Activated CD4-positive, alpha-beta T cell treated with anti-CD3 and anti-CD28 coated beads, Interleukin-2, amount 50 U/mL, for 1 hour (primary cell): Measurements from ENCODE around the gene RHOT2.

Experiments used
- DNase-seq: peaks from one replicate; pipeline ENCODE4 v3.0.0-alpha.2; 2020

RHOT2 gene

DNA sequence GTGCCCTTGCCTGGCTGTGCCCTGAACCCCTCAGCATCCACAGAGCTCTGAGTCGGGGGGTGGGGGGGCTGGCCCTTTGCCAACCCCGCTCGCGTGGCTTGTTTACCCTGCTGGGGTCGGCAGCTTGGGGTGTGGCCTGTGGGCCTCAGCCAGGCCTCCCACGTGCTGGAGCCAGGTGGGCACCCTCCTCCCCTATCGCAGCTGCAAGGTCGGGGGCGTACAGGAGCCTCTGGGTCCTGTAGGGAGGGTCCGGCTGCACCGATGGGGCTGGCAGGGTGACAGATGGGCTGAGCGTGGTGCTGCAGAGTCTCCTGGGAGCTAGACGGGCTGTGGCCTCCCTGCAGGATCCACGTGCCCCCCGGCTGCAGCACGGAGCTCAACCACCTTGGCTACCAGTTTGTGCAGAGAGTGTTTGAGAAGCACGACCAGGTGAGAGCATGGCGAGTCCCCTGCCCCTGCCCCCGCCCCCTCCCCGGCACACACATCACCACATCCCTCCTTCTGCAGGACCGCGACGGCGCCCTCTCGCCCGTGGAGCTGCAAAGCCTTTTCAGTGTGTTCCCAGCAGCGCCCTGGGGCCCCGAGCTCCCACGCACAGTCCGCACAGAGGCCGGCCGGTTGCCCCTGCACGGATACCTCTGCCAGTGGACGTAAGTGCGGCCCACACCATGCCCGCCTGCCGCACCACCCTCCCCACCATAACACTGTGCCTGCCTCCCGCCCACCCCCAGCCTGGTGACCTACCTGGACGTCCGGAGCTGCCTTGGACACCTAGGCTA is 3.6 kb downstream of the RHOT2 start:
- DNase-seq, result no peak

DNA sequence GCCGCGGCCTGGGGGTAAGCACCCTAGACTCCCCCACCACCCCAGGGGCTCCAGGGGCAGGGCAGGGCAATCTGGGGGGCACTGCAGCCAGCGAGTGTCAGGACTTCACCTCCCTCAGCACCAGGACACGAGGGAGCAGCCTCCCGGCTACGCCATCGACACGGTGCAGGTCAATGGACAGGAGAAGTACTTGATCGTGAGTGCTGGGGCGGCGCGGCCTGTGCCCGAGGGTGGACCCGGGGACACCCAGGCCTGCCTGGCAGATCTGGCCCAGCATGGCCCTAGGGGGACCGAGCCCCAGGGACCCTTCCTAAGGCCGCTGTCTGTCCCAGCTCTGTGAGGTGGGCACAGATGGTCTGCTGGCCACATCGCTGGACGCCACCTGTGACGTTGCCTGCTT is 4.4 kb downstream of the RHOT2 start:
- DNase-seq, result no peak

GRCh38 chr16:672851-673250 is 4.9 kb downstream of the RHOT2 start:
- no peak for DNase-seq

GRCh38 chr16:673399-673991 is 5.6 kb downstream of the RHOT2 start:
- no peak for DNase-seq

DNA sequence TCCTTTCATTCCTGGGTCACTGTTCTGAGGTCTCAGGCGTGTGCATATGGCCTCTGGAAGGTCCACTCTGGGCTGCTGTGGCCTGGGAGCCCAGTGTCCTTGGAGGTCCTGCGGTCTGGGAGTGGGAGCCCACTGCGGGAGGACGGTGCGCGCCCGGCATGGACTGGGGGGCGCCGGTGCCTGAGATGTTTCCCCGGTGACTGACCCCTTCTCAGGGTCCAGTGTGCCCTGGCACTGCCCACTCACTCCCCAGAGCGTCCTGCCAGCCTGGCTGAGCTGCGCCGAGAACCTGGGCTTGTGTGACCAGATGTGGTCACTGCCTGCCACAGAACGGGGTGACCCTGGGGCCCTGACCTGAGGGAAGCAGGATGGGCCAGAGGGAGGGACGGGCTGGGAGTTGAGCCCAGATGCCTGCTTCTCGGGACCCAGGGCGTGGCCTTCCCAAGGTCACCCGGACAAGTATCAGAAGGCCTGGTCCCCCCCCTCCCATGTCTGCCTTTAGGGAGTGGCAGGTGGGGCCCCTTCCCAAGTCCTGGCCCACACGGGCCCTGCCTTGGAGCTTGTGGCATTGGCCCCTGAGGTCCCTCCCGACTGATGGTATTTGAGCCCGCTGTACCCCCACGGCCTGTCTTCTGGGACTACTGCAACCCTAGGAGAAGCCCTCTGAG is 6.4 kb downstream of the RHOT2 start:
- no peak for DNase-seq

GRCh38 chr16:674968-675883 is 7.3 kb downstream of the RHOT2 start, which contains the start of gene RHBDL1:
Gene RHBDL1 (plus strand): TSS chr16:675671. CDS start chr16:675791, 120 bp downstream.
- DNase-seq, result no peak

- DNase-seq, result no peak
These were observed 8.1 kb downstream of the RHOT2 start for GRCh38 chr16:675884-676564.

GRCh38 chr16:676565-676902 is 8.6 kb downstream of the RHOT2 start:
- no peak for DNase-seq

- DNase-seq, result peak; percentile 59
These were observed 9.0 kb downstream of the RHOT2 start for GRCh38 chr16:676913-677312.

- no peak for DNase-seq
These were observed 9.6 kb downstream of the RHOT2 start for GRCh38 chr16:677316-678190.

DNA sequence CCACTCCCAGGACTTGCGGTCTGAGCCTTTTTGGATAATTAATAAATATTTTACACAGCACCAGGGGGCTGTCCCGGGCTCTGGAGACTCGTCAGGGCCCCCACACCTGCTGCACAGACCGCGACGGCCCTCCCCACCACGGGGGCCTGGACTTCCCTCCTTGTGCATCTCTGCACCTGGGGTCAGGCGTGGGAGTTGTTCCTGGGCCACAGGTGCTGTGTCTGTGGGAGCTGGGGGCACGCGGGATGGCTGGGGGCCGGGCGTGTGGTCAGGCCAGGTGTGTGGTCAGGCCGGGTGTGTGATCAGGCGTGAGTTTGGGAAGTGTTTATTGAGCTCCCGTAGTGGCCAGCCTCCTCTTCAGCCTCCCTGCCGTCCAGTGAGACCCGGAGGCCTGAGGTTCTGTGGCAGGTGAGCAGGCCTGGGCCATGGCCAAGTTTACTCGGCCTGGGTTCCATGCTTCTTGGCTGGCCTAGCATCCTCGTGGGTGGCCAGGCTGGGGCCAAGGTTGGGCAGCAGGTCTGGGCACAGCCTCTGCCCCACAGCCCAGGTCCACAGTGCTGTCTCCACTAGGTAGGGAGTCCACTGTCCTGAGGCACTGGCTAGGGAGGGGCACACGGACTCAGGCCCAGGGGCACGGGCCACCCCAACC is 10.4 kb downstream of the RHOT2 start:
- DNase-seq, result no peak

DNA sequence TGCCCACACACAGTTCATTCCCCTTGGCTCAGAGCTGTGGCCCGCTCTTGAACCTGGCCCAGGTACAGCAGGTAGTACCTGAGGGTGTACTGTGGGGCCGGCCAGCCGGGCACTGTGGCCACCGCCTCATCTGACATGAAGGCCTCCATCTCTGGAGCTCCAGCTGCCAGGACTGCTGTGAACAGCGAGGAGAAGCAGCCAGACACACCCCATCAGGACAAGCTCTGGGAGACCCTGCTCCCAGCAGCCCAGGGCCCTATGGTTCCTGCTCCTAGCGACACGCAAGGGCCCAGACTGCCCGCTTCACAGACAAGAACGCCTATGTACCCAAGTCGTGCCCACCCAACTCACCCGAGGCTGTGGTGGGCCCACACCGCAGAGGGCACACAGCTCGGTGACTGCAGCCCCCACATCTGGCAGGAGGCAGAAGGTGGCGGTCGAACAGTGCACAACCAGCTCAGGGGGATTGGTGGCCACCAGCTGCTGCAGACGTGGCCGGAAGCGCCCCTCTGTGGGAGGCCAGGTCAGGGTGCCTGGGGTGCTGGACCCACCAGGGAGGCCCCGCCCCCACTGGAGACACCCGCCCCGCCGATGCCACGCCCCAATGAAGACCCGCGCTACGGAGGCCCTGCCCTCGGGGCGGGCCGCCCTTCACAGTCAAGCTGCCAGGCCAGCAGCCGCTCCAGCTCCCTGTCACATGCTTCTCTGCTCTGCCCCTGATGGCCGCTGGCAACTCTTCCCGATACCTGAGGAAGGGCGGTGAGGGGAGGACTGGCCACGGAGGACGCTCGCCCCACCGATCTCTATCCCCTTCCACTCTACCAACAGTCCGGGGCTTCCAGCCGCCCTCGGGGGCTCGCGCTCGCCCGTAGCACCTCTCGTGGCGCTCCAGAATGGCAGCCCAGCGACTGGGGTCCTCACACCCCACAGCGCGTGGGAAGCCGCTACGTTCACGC is 11.2 kb downstream of the RHOT2 start:
- DNase-seq, result peak; percentile 40

DNA sequence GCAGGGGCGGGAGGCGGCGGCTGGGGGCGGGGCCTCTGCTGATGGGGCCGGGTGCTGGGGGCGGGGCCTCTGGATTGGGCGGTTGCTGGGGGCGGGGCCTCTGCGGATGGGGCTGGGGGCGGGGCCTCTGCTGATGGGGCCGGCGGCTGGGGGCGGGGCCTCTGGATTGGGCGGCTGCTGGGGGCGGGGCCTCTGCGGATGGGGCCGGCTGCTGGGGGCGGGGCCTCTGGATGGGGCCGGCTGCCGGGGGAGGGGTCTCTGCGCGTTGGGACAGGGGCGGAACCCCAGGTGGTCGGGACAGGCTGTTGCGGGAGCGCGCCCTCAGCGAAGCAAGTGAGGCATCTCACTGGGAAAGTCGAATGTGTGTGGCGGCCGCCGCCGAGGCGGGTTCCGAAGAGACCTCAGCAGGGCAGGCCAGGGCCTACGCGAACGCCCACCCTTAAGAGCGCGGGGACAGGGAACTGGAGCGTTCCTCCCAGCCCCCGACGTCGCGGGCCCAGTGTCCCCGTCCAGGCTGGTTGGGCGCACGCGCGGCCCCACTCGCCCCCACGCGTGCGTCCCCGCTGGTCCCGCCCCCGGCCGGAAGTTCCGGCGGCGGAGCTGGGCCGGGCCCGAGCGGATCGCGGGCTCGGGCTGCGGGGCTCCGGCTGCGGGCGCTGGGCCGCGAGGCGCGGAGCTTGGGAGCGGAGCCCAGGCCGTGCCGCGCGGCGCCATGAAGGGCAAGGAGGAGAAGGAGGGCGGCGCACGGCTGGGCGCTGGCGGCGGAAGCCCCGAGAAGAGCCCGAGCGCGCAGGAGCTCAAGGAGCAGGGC is 12.1 kb downstream of the RHOT2 start, which contains the start of gene STUB1:
STUB1 (plus strand) TSS at position 597 of the 811 bp plus-strand sequence; CDS start at position 713, 116 bp downstream.
- DNase-seq, result peak; percentile 88

DNA sequence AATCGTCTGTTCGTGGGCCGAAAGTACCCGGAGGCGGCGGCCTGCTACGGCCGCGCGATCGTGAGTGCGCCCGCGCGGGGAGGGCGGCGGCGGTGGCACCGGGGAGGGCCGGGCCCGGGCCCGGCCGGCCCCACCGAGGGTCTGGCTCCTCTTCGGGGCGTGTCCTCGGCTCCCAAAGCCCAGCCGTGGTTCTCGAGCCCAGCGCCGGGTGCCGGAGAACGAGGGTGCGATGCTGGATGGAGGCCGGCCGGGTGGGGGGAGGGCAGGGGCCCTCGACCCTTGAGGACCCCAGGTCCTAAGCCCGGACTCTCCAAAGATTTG is 12.7 kb downstream of the RHOT2 start:
- no peak for DNase-seq

GRCh38 chr16:680967-681745 is 13.2 kb downstream of the RHOT2 start:
- DNase-seq, result no peak

DNA sequence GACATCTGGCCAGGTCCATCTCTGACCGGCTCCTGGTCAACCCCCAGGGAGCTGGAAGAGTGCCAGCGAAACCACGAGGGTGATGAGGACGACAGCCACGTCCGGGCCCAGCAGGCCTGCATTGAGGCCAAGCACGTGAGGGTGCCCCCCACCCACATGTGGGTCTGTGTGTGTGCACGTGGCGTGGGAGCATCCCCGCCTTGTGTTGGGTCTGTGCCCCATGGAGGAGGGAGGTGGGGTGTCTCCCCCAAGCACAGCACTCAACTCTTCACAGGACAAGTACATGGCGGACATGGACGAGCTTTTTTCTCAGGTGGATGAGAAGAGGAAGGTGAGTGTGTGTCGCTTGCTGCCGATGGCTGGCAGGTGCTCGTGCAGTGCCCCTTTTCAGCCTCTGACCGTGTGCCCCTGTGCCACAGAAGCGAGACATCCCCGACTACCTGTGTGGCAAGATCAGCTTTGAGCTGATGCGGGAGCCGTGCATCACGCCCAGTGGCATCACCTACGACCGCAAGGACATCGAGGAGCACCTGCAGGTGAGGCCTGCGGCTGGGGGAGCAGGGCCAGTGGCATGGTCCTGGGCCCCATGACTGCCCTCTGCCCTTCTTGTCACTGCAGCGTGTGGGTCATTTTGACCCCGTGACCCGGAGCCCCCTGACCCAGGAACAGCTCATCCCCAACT is 14.0 kb downstream of the RHOT2 start:
- DNase-seq, result no peak
